ENCODE results near the gene CCDC9B. TPM values are rescaled to one million over a fixed set of nuclear protein-coding genes. Genes with fewer than 3 reads are reported as not detected.

The CCDC9B gene
- total RNA-seq, 4 donors from 2014 or later = 5.4 to 34.4 (median 15.0) TPM

DNA sequence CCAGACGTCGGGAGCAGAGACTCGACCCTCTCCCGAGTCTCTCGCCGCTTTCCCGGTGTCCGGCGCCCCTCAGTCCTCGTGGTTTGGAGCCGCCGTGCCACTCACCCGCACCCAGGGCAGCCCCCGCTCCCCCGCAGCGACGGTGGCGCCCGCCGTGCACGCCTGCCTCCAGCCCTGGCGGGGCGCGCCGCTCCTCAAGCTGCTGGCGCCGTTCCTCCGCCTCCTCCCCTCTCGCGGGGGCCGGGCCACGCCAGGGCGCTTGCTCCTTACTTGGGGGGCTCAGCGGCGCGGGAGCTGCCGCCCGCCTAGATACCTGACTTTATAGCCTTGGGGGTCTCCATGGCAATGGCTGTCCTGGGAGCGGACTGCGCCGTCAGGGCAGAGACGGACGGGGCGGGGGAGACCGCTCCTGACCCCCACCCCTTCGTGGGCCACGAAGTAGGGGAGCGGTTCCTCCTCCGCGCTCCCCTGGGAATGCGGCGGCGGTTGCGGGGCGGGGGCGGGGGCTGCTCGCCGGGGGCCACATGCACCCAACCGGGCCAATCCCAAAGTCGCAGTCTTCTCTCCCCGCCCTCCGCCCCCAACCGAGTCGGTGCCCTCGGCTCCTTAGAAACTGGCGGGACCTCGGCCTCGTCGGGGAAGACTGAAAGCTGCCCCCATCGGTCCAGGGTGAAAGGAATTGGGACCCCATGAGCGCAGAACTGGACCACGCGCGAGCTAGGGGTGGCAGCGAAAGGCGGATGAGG is 57.7 kb downstream of the CCDC9B start, which contains the start of gene ANKRD63:
Gene ANKRD63, minus strand, starts transcription at position 196 of the 746 bp plus-strand sequence. CDS start 478 bp downstream, outside the sequence.
- peaks cover 23 to 96% (median 33%) of the 10 kb centered on the region in 4 donors for H3K27me3 ChIP-seq
- H3K27ac ChIP-seq = no peak within 1 kb of the TSS
- H3K36me3 ChIP-seq = peaks cover 0 to 1% (median 0%) of the 10 kb centered on the region in 3 donors
- DNase-seq = no peak
- H3K4me1 ChIP-seq = peaks cover 23 to 51% (median 27%) of the 10 kb centered on the region in 3 donors
- H3K4me3 ChIP-seq = peak within 1 kb of the TSS; percentile 25 to 61 (median 48)
- intact Hi-C loops (cut with DNase I) = loop anchor here (5.0 kb wide), 2 partner anchors 84 to 139 kb away; no protein-coding TSS in a partner anchor
- TF ChIP-seq, protein P1, sequence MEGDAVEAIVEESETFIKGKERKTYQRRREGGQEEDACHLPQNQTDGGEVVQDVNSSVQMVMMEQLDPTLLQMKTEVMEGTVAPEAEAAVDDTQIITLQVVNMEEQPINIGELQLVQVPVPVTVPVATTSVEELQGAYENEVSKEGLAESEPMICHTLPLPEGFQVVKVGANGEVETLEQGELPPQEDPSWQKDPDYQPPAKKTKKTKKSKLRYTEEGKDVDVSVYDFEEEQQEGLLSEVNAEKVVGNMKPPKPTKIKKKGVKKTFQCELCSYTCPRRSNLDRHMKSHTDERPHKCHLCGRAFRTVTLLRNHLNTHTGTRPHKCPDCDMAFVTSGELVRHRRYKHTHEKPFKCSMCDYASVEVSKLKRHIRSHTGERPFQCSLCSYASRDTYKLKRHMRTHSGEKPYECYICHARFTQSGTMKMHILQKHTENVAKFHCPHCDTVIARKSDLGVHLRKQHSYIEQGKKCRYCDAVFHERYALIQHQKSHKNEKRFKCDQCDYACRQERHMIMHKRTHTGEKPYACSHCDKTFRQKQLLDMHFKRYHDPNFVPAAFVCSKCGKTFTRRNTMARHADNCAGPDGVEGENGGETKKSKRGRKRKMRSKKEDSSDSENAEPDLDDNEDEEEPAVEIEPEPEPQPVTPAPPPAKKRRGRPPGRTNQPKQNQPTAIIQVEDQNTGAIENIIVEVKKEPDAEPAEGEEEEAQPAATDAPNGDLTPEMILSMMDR (IDR thresholded peaks at IDR 0.05) = no peak
- no peak for TF ChIP-seq POLR2A (IDR thresholded peaks at IDR 0.05)
- H3K9me3 ChIP-seq = no peaks in the 10 kb centered on the region
- 24 to 58% methylated on average over 2 to 3 of the region's 76 CpGs for WGBS, 2 donors

DNA sequence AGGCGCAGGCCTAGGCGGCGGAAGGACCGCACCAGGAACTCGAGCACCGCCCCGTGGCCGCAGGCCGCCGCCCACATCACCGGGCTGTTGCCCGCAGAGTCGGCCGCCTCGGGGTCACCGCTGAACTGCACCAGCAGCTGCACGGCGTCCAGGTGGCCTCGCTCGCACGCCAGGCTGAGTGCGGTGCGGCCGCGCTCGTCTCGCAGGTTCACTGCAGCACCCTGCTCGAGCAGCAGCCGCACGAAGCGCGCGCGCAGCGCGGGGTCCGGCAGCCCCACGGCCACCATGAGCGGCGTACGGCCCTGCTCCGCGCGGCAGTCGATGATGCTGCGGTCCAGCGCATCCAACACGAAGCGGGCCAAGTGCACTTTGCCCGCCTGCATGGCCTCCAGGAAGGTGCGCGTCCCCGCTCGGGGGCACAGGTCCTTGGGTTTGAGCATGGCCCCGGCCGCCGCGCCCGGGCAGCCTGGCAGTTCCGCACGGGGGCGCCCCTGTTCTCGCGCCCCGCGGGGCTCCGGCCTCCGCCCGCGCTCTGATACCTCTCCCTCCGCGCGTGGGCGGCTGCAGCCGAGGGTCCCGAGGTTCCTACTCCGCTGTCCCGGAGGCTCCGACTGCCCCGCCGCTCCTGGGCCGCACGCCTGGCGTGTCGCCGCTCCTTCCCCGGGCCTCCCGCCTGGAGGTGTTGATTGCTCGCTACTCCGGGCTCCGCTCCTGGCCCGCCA is 58.4 kb downstream of the CCDC9B start:
- H3K36me3 ChIP-seq = peaks cover 0 to 9% (median 0%) of the 10 kb centered on the region in 3 donors
- WGBS, 2 donors = no CpG with 5 or more reads among the region's 92 CpGs
- peaks cover 23 to 98% (median 33%) of the 10 kb centered on the region in 4 donors for H3K27me3 ChIP-seq
- intact Hi-C loops (cut with DNase I) = loop anchor here (5.0 kb wide), 2 partner anchors 85 to 140 kb away; no protein-coding TSS in a partner anchor
- H3K9me3 ChIP-seq = no peaks in the 10 kb centered on the region
- DNase-seq = no peak
- H3K27ac ChIP-seq = no peak overlapping the region
- H3K4me1 ChIP-seq = peaks cover 23 to 58% (median 27%) of the 10 kb centered on the region in 3 donors
- no peak for TF ChIP-seq POLR2A (IDR thresholded peaks at IDR 0.05)
- TF ChIP-seq, protein P1 (IDR thresholded peaks at IDR 0.05) = peak in 5 of 6 experiments; percentile 5 to 36 (median 27)
- H3K4me3 ChIP-seq = peak overlapping the region; percentile 25 to 61 (median 48)

DNA sequence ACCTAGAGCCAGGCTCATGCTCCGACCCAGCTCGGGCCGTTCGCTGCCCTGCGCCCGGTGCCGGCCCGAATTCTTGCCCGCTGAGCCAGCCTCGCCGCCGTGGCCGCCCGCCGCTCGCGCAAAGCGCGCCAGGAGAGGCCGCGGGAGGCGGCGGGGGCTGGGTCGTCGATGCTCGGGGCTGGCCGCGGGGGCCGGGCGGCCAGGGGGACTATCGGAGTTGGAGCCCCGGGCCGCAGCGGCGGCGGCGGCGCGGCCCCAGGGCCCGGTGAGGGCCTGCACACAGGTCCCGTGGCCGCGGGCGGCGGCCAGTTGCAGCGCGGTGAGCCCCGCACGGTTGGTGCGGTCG is 59.0 kb downstream of the CCDC9B start:
- H3K27me3 ChIP-seq = peaks cover 23 to 93% (median 33%) of the 10 kb centered on the region in 4 donors
- no peak for DNase-seq
- H3K4me3 ChIP-seq = peak overlapping the region; percentile 25 to 61 (median 48)
- H3K4me1 ChIP-seq = peaks cover 23 to 58% (median 27%) of the 10 kb centered on the region in 3 donors
- H3K36me3 ChIP-seq = peaks cover 0 to 14% (median 0%) of the 10 kb centered on the region in 3 donors
- H3K27ac ChIP-seq = no peak overlapping the region
- TF ChIP-seq, protein P1 (IDR thresholded peaks at IDR 0.05) = no peak
- no peak for TF ChIP-seq POLR2A (IDR thresholded peaks at IDR 0.05)
- intact Hi-C loops (cut with DNase I) = loop anchor here (5.0 kb wide), 2 partner anchors 86 to 141 kb away; no protein-coding TSS in a partner anchor
- no CpG with 5 or more reads among the region's 51 CpGs for WGBS, 2 donors
- no peaks in the 10 kb centered on the region for H3K9me3 ChIP-seq

Other genes with a start within 250 kb of the CCDC9B start
- 1 to 10 TPM in 2 of 4 donors, under 1 TPM in 2; 0.31 to 4.4 (median 1.4) TPM for gene BMF, start 232.1 kb downstream of the CCDC9B start, total RNA-seq
- gene BUB1B, start 179.9 kb downstream of the CCDC9B start, total RNA-seq = 10 to 100 TPM in 1 of 4 donors, 1 to 10 TPM in 3; 4.1 to 22.3 (median 7.4) TPM
- 10 to 100 TPM; 31.5 to 53.5 (median 37.2) TPM for gene PAK6, start 101.9 kb downstream of the CCDC9B start, total RNA-seq
- gene ANKRD63, start 57.9 kb downstream of the CCDC9B start, total RNA-seq = not detected
- gene PLCB2, start 33.0 kb downstream of the CCDC9B start, total RNA-seq = 10 to 100 TPM in 3 of 4 donors, 1 to 10 TPM in 1; 6.1 to 15.9 (median 10.4) TPM
- 10 to 100 TPM in 1 of 4 donors, 1 to 10 TPM in 3; 4.7 to 10.1 (median 8.1) TPM for gene INAFM2, start 17.2 kb downstream of the CCDC9B start, total RNA-seq
- not detected for gene PHGR1, start 10.1 kb upstream of the CCDC9B start, total RNA-seq
- gene DISP2, start 17.3 kb upstream of the CCDC9B start, total RNA-seq = under 1 TPM in 2 of 4 donors, not detected in 2; under 0.01 TPM
- gene KNSTRN, start 41.8 kb upstream of the CCDC9B start, total RNA-seq = 10 to 100 TPM; 11.3 to 22.0 (median 17.3) TPM
- gene IVD, start 64.9 kb upstream of the CCDC9B start, total RNA-seq = 10 to 100 TPM; 10.7 to 42.2 (median 15.4) TPM
- 10 to 100 TPM in 2 of 4 donors, 1 to 10 TPM in 2; 6.0 to 13.1 (median 9.8) TPM for gene BAHD1, start 100.0 kb upstream of the CCDC9B start, total RNA-seq
- 1 to 10 TPM; 2.9 to 7.4 (median 5.2) TPM for gene CHST14, start 130.0 kb upstream of the CCDC9B start, total RNA-seq
- gene CCDC32, start 224.1 kb upstream of the CCDC9B start, total RNA-seq = 10 to 100 TPM in 2 of 4 donors, 1 to 10 TPM in 2; 7.3 to 27.9 (median 15.8) TPM
- gene RPUSD2, start 228.4 kb upstream of the CCDC9B start, total RNA-seq = 10 to 100 TPM in 1 of 4 donors, 1 to 10 TPM in 3; 4.3 to 10.3 (median 6.7) TPM

All from esophagus squamous epithelium (tissue), 5 donors.